Colonic mucosa (tissue), 4 donors: ENCODE data around the gene UBASH3B. TPM values are rescaled to one million over a fixed set of nuclear protein-coding genes. Genes with fewer than 3 reads are reported as not detected.

Experiments used
- DNase-seq: peaks from one replicate; pipeline ENCODE4 v3.0.0-alpha.2; 2020
- H3K27ac ChIP-seq: fragments of 200-600 bp; one replicate; pipeline ENCODE4 v1.8.0; 2021
- H3K27me3 ChIP-seq: fragments of 200-600 bp; one replicate; pipeline ENCODE4 v1.8.0; 2021
- H3K36me3 ChIP-seq: fragments of 200-600 bp; one replicate; pipeline ENCODE4 v1.8.0; 2021
- H3K4me1 ChIP-seq: fragments of 200-600 bp; one replicate; pipeline ENCODE4 v1.8.0; 2021; ENCODE audit warnings: mild to moderate bottlenecking
- H3K4me3 ChIP-seq: fragments of 200-600 bp; one replicate; pipeline ENCODE4 v1.8.0; 2021
- H3K9ac ChIP-seq, 2 donors: one replicate each; pipeline ENCODE4 v1.7.0; 2013; ENCODE audit warnings: control low read depth in 2 of 2, low read depth in 2 of 2, low read length in 2 of 2
- H3K9me3 ChIP-seq: fragments of 200-600 bp; one replicate; pipeline ENCODE4 v1.8.0; 2021
- intact Hi-C: fragments of 100-400 bp; cut with DNase I; formaldehyde crosslinking; loops from one replicate; pipeline ENCODE4 v1.14.1; 2022
- total RNA-seq, 2 donors: library from RNA; stranded (reverse); fragmentation: NEBNext Ultra II Directional in 1 of 2; extraction: Animal tissue kit (Norgen Biotek cat#: 25700) in 1 of 2; gene quantifications; one replicate each; pipeline ENCODE4 v1.2.1, GENCODE V29; 2021
- TF ChIP-seq, protein P1 (sequence below): fragments of 200-600 bp; IDR thresholded peaks from one replicate; pipeline ENCODE4 v1.8.0; 2022; ENCODE audit warnings: antibody characterized with exemption, mild to moderate bottlenecking
- donor health status: healthy.
- donor health status: DM: no; HTN: no; CAD: no.
- donor health status: DM: no; HTN: no; CAD: no.

Gene UBASH3B
- total RNA-seq, 2 donors from 2014 or later = 3.7 to 5.8 TPM

DNA sequence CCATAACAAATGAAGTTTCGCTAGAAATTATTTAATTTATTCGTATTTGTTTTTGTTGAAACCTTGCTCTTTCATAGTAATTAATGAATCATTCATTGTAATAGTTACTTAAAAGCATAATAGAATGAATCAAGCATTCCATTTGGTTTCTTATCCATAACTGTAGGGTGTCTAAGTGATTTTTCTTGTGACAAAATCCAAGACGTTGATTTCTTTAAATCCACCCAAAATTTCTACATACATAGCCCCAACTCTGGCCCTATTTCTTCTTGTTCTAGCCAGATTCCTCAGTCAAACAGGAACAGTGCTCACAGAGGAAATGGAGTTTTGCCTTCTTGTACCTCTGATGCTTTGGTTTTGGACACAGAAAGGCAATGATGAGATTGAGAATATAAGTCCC, 25.5 kb downstream of the UBASH3B start:
- Histone ChIP-seq H3K9me3 (no peaks in the 10 kb centered on the region), H3K27ac (no peak overlapping the region), H3K27me3 (no peaks in the 10 kb centered on the region), H3K4me1 (no peaks in the 10 kb centered on the region), H3K9ac (no peak overlapping the region), H3K4me3 (no peak overlapping the region), H3K36me3 (no peaks in the 10 kb centered on the region)
- DNase-seq = no peak
- TF ChIP-seq, protein P1, sequence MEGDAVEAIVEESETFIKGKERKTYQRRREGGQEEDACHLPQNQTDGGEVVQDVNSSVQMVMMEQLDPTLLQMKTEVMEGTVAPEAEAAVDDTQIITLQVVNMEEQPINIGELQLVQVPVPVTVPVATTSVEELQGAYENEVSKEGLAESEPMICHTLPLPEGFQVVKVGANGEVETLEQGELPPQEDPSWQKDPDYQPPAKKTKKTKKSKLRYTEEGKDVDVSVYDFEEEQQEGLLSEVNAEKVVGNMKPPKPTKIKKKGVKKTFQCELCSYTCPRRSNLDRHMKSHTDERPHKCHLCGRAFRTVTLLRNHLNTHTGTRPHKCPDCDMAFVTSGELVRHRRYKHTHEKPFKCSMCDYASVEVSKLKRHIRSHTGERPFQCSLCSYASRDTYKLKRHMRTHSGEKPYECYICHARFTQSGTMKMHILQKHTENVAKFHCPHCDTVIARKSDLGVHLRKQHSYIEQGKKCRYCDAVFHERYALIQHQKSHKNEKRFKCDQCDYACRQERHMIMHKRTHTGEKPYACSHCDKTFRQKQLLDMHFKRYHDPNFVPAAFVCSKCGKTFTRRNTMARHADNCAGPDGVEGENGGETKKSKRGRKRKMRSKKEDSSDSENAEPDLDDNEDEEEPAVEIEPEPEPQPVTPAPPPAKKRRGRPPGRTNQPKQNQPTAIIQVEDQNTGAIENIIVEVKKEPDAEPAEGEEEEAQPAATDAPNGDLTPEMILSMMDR = no peak
- intact Hi-C loops = no loop called here

- H3K4me1 ChIP-seq = no peaks in the 10 kb centered on the region
- H3K27me3 ChIP-seq = no peaks in the 10 kb centered on the region
- no peaks in the 10 kb centered on the region for H3K9me3 ChIP-seq
- H3K9ac ChIP-seq = no peak overlapping the region
- no peak overlapping the region for H3K27ac ChIP-seq
- DNase-seq = no peak
- intact Hi-C loops = no loop called here
- H3K4me3 ChIP-seq = no peak overlapping the region
- H3K36me3 ChIP-seq = no peaks in the 10 kb centered on the region
- TF ChIP-seq, protein P1 = no peak
Observed at GRCh38 chr11:122681735-122682134, 26.2 kb downstream of the UBASH3B start.

GRCh38 chr11:122682464-122682863, 26.9 kb downstream of the UBASH3B start:
- Histone ChIP-seq H3K27ac (no peak overlapping the region), H3K4me3 (no peak overlapping the region), H3K4me1 (no peaks in the 10 kb centered on the region), H3K36me3 (no peaks in the 10 kb centered on the region), H3K9me3 (no peaks in the 10 kb centered on the region), H3K9ac (no peak overlapping the region), H3K27me3 (no peaks in the 10 kb centered on the region)
- intact Hi-C loops = no loop called here
- TF ChIP-seq, protein P1 = no peak
- no peak for DNase-seq

GRCh38 chr11:122685041-122685440, 29.5 kb downstream of the UBASH3B start:
- Histone ChIP-seq H3K36me3 (no peaks in the 10 kb centered on the region), H3K27me3 (no peaks in the 10 kb centered on the region), H3K4me1 (no peaks in the 10 kb centered on the region), H3K9ac (no peak overlapping the region), H3K4me3 (no peak overlapping the region), H3K9me3 (no peaks in the 10 kb centered on the region), H3K27ac (no peak overlapping the region)
- DNase-seq = no peak
- TF ChIP-seq, protein P1 = no peak
- intact Hi-C loops = no loop called here

DNA sequence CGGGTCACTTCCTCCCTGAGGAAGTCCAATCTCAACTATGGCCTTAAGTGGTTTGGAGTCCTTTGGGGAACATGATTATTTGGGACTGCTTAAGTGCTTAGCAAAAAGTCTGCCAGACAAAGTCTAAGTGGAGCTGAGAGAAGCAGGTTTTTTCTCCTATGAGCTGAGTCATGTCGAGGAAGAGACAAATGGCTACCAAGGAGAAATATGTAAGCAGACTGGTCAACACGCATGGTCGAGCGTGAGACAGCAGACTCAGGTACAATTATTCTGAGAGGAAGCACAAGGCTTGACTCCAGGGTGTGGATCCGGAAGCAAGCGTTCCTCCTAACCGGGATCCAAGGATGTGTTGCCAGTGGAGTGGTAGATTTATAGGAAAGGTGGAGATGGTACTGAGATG, 30.6 kb downstream of the UBASH3B start:
- intact Hi-C loops = no loop called here
- H3K27me3 ChIP-seq = no peaks in the 10 kb centered on the region
- no peak overlapping the region for H3K27ac ChIP-seq
- H3K4me3 ChIP-seq = no peak overlapping the region
- no peak for DNase-seq
- no peaks in the 10 kb centered on the region for H3K9me3 ChIP-seq
- TF ChIP-seq, protein P1 = no peak
- H3K36me3 ChIP-seq = no peaks in the 10 kb centered on the region
- H3K4me1 ChIP-seq = no peaks in the 10 kb centered on the region
- no peak overlapping the region for H3K9ac ChIP-seq

DNA sequence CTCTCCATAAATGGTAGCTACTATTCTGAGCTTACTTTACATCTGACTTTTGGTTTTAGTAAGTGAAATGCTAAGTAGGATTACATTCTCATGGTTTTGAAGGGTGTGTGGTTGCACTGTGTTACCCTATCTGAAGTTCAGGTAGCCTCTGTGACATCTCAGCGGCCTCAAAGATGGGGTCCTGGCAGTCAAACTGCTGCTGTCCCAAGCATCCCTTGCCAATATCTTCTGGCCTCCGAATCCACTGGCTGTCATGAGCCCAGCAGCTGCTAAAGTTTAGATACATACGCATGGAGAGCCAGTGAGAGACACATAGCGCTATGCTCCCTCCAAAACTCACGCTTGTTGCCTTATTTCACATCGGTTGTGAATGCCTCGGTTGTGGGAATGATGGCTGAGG, 34.9 kb downstream of the UBASH3B start:
- H3K9ac ChIP-seq = no peak overlapping the region
- no peaks in the 10 kb centered on the region for H3K4me1 ChIP-seq
- no peaks in the 10 kb centered on the region for H3K9me3 ChIP-seq
- no peaks in the 10 kb centered on the region for H3K27me3 ChIP-seq
- intact Hi-C loops = loop anchor here (10.0 kb wide), 1 partner anchor 604 kb away; no protein-coding TSS in a partner anchor
- DNase-seq = no peak
- TF ChIP-seq, protein P1 = no peak
- no peak overlapping the region for H3K4me3 ChIP-seq
- H3K36me3 ChIP-seq = no peaks in the 10 kb centered on the region
- peak overlapping the region; percentile 54 for H3K27ac ChIP-seq
